Urinary bladder (tissue), 4 donors: ENCODE measurements around the gene ATP5F1E. TPM values are rescaled to one million over a fixed set of nuclear protein-coding genes. Genes with fewer than 3 reads are reported as not detected.

Source experiments
- DNase-seq: peaks from one replicate; pipeline ENCODE4 v3.0.0-alpha.2; 2015; ENCODE audit errors: extremely low spot score
- H3K27ac ChIP-seq: one replicate; pipeline ENCODE4 v1.5.1; 2013; ENCODE audit warnings: low read depth, mild to moderate bottlenecking, moderate library complexity
- H3K36me3 ChIP-seq: one replicate; pipeline ENCODE4 v1.6.1; 2013; ENCODE audit warnings: mild to moderate bottlenecking, moderate library complexity; ENCODE audit not compliant: insufficient read depth
- H3K4me1 ChIP-seq: one replicate; pipeline ENCODE4 v1.6.1; 2013; ENCODE audit warnings: mild to moderate bottlenecking, moderate library complexity; ENCODE audit not compliant: insufficient read depth
- H3K4me3 ChIP-seq: one replicate; pipeline ENCODE4 v1.5.1; 2013; ENCODE audit warnings: low read depth, low read length
- whole genome bisulfite sequencing: extraction: QIAGEN DNeasy Blood & Tissue Kit; methylation state at CpG from one replicate; pipeline ENCODE4 v1.1.7; 2013; 5-methylcytosine and 5-hydroxymethylcytosine counted together
- polyA plus RNA-seq: library from polyadenylated mRNA; stranded (reverse); fragments of 200-250 nt; gene quantifications from one replicate; pipeline ENCODE4 v1.2.3, GENCODE V29; 2013
- total RNA-seq: library from RNA; depleted of rRNA; stranded (reverse); fragments of >200 nt; gene quantifications from one replicate; pipeline ENCODE4 v1.2.3, GENCODE V29; 2014
- donor health status: healthy with polysubstance abuse.
- donor health status: healthy.

Gene ATP5F1E
- total and polyA plus RNA-seq, 2 donors, result 26.8 to 50.7 TPM

DNA sequence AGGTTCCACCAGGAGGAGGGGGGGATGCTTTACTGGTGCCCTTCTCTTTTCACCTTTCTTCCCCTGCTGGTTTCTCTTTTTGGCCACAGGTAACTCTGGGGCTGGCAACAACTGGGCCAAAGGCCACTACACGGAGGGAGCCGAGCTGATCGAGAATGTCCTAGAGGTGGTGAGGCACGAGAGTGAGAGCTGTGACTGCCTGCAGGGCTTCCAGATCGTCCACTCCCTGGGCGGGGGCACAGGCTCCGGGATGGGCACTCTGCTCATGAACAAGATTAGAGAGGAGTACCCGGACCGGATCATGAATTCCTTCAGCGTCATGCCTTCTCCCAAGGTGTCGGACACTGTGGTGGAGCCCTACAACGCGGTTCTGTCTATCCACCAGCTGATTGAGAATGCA, 8.5 kb downstream of the ATP5F1E start:
- Histone ChIP-seq H3K4me1 (no peaks in the 10 kb centered on the region), H3K36me3 (peaks cover 2% of the 10 kb centered on the region), H3K27ac (no peak overlapping the region), H3K4me3 (no peak overlapping the region)
- WGBS, result 95% methylated on average over 13 of the region's 13 CpGs
- no peak for DNase-seq

DNA sequence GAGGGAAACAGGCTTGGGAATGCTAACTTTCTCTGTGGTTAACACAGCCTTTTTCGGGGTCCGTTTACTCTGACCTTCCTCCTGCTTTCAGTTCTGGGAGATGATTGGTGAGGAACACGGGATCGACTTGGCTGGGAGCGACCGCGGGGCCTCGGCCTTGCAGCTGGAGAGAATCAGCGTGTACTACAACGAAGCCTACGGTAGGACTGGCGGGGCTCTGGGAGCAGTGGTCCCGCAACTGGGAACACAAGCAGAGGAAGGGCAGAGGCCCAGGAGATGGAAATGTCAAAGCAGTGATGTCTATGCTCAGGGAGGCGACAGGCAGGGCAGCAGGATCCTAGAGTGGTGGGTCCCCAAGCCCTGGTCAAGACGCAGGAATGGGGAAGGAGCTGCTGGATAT, 9.4 kb downstream of the ATP5F1E start:
- Histone ChIP-seq H3K36me3 (peaks cover 2% of the 10 kb centered on the region), H3K4me1 (no peaks in the 10 kb centered on the region), H3K27ac (no peak overlapping the region), H3K4me3 (no peak overlapping the region)
- WGBS, result 91% methylated on average over 15 of the region's 15 CpGs
- no peak for DNase-seq

DNA sequence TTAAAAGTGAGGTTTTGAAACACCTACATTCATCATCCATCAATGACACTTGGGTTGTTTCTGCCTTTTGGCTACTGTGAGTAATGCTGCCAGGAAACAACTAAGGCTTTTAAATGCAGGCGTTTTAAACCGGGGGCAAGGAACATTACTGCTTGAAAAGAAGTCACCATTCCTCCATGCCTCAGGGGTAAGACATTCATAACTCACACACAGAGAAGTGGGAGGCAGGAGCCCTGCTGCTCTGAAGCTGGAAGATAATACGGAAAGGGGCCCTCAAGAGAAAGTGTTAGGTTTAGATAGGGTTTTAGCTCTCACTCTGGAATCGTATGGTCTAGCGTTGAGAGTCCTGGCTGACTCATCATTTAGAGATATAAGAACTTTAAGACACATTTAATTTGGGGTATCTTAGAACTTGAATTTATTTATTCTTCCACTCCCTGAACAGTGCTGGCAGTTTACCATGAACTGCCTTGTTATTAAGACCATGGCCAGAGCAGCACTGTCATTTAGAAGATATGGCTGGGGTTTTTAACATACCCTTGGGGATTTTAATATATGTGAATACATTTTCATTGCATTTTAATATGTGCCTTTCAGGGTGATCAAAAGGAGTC, 11.1 kb downstream of the ATP5F1E start:
- no peaks in the 10 kb centered on the region for H3K4me1 ChIP-seq
- no peak overlapping the region for H3K4me3 ChIP-seq
- DNase-seq, result no peak
- WGBS, result 57% methylated on average over 5 of the region's 5 CpGs
- H3K27ac ChIP-seq, result no peak overlapping the region
- H3K36me3 ChIP-seq, result peaks cover 2% of the 10 kb centered on the region

DNA sequence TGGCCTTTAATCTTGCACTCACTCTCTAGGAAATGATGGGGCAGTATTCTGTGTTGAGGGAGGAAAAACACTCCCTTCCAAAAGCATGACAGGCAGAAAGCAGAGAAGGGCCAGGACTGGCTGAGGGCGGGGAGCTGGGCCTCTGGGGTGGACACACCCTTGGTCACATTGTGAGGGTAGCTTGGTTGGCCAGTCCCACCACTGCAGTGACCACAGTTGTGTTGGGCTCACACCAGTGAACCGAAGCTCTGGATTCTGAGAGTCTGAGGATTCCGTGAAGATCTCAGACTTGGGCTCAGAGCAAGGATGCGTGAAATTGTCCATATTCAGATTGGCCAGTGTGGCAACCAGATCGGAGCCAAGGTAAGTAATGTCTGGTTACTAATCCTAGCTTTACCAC, 12.9 kb downstream of the ATP5F1E start, which contains the start of gene TUBB1:
TUBB1 (plus strand) TSS at position 213 of the 400 bp plus-strand sequence; CDS start at position 307, 94 bp downstream.
- H3K4me1 ChIP-seq, result no peaks in the 10 kb centered on the region
- WGBS, result 96% methylated on average over 5 of the region's 5 CpGs
- no peak within 1 kb of the TSS for H3K4me3 ChIP-seq
- no peaks in the 10 kb centered on the region for H3K36me3 ChIP-seq
- no peak within 1 kb of the TSS for H3K27ac ChIP-seq
- DNase-seq, result no peak

DNA sequence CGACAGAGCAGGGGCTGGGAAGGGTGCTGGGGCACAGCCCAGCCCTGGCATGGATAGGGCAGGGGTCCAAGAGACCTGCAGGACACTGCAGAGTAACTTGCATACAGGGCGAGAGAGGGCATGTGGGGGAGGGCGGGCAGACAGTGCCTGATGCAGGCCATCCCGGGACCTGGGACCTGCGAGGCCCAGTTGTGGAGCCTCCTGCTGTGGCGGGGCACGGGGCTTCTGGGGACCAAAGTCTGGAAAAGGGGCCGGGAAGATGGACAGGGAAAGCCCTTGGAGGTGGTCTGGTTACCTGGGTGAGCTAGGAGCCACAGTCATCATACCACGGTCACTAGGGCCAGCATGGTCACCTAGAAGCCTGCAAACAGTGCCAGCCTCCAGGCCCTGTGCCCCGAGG, 13.3 kb downstream of the ATP5F1E start:
- Histone ChIP-seq H3K27ac (no peak overlapping the region), H3K36me3 (no peaks in the 10 kb centered on the region), H3K4me1 (no peaks in the 10 kb centered on the region), H3K4me3 (no peak overlapping the region)
- WGBS, result 93% methylated on average over 10 of the region's 10 CpGs
- DNase-seq, result no peak

DNA sequence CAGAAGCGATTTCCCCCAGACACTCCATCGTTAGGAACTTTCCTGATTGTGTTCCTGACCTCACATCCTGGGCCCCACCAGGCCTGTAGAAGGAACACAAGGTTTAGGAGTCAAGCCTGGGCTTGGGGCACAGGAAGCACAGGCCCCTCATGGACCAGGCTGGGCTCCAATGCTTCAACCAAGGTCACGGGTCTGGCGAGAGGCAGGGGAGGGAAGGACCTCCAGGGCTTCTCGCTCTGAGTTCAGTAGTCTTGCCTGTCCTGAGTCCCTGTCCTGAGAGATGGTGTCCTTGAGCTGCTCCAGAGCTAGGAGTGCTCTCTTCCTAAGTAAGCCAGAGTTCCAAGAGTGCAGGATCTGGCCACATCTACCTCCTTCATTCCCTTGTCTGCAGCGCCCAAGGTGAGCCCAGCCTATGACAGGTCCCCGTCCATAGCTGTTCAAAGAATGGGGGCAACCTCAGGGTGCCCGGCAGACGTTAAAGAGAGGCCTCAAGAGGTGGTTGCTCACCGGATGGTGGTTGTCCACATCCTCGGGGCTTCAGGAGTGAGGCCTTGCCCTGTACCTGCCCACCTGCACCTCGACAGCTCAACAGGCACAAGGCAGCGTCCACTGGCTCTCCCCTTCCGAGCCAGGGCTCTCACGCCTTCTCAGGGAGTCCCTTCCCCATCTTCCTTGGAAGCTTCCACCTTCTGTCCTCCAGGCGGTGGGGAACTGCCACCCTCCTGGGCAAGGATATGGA, 14.5 kb downstream of the ATP5F1E start:
- Histone ChIP-seq H3K4me3 (no peak overlapping the region), H3K4me1 (no peaks in the 10 kb centered on the region), H3K27ac (no peak overlapping the region), H3K36me3 (no peaks in the 10 kb centered on the region)
- WGBS, result 89% methylated on average over 16 of the region's 16 CpGs
- no peak for DNase-seq

DNA sequence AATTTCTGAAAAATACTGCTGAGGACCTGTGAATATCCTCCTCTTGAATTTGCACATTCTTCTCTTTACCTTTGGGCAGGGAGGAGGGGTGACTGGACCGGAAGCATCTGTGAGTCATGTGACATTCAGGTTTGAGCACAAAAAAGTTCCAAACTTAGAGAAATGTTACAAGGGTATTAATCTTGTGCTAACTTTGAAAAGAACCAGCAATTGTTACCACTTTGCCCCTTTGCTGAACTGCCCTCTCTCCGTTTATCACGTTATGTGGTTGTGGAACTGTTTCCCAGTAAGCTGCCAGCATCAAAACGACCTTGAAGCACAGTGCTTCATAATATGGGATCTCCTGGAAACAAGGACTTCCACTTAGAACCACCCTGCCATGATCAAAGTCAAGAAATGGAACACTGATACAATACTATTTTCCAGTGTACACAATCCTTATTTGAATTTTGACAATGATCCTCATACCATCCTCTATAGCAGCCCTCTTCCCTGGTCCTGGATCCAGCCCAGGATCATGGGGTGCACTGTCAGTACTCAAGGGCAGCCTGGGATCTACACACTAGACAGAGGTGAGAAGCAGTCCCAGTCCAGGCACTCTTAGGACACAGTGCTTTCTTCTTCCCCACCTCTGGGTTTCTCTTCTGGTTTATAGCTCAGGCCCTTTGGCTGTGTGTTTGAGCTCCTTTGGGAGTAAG, 15.2 kb downstream of the ATP5F1E start:
- no peak for DNase-seq
- WGBS, result 57% methylated on average over 4 of the region's 4 CpGs
- H3K27ac ChIP-seq, result no peak overlapping the region

DNA sequence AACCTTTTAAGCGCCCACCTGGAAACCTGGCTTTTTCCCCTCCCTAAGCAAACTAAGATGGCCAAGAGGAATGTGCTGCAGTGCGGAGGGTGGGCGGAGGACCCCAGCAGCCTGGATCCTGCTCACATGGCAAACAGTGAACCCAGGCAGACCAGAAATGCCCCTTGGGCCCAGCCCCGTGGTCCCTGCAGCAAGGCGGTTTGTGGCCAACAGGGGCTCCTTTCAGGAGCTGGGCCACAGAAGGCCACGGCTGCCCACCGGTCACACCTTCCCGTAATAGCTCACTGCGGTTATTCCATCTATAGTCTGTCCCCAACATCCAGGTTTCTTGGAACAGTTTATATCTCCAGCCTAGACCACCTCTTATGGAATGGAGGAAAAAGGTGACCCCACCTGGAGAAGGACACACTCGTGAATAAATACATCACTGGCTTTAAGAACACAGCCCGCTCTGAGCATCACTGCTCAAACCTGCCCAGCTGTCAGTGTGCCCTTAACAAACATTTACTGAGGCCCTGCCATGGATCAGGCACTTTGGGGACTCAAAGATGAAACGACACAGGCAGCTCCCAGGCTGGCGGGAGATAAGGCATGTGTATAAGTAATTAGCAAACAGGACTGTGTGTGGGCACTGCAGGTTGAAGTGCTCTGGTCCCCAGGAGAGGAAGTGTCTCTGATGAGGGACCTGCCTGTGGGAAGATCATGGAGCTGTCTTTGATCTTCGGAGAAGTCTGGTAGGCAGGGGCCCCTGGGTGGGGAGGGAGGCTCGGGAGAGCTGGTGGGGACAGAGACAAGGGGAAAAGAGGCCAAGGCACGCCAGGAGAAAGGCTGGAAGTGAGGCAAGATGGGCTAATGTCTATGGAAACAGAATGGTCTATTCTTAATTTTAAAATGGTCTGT, 16.1 kb downstream of the ATP5F1E start:
- DNase-seq, result no peak
- H3K27ac ChIP-seq, result no peak overlapping the region
- H3K4me1 ChIP-seq, result no peaks in the 10 kb centered on the region

More for the DNA sequence above, 15.2 kb downstream of the ATP5F1E start:
- Histone ChIP-seq H3K36me3 (no peaks in the 10 kb centered on the region), H3K4me1 (no peaks in the 10 kb centered on the region), H3K4me3 (no peak overlapping the region)

DNA sequence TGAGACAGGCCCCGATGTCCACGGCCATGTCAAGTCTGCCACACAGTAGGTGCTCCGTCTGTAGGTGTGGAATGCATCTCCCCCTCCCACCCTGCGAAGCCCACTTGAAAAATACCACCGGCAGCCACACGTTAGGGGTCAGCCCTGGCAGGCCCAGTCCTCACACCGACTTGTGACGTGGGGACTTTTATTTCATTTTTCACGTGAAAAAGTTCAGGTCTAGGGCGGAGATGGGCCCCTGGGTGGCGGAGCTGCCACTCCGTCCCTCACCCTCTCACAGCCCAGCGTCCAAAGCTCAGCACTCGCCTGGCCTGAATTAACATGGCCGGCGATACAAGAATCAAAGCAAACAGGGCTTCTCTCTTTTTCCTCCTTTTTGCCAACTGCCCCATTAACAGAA, 16.7 kb downstream of the ATP5F1E start:
- WGBS, result 88% methylated on average over 16 of the region's 16 CpGs
- H3K4me3 ChIP-seq, result no peak overlapping the region
- H3K36me3 ChIP-seq, result no peaks in the 10 kb centered on the region
- no peak overlapping the region for H3K27ac ChIP-seq
- no peaks in the 10 kb centered on the region for H3K4me1 ChIP-seq
- no peak for DNase-seq

More for the DNA sequence above, 16.1 kb downstream of the ATP5F1E start:
- Histone ChIP-seq H3K4me3 (no peak overlapping the region), H3K36me3 (no peaks in the 10 kb centered on the region)
- 78% methylated on average over 16 of the region's 16 CpGs for WGBS

DNA sequence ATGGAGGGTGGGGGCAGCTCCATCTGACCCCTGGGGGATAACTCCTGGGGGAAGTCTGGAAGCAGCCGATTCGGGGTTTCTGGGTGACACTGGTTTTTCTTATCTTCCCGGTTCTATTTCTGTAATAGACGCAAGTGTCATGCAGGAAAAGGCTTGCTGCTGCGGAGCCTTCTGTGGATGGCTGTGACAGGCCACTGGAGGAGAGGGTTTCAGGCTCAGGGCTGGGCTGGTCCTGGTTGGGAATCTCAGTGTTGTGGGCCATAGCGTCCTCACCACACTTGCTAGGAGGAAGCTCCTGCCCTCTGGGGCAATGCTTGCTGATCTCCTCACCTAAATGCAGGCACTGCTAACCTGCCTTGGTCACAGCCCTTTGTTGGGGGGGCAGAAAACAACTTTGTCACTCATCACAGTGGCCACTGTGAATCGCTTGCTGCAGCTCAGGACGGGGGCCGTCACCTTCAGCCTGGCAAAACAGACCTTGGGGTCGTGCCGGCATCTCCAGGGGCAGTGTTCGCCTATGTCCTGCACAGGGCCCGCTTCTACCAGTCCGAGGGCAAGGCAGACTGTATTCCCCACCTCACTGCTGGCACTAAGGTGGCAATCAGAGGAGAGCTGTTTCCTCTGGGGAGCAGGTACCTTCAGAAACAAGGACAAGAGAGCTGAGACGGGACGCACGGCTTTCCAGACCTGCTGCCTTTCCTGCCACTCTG, 17.3 kb downstream of the ATP5F1E start:
- no peak for DNase-seq
- 83% methylated on average over 17 of the region's 17 CpGs for WGBS
- H3K36me3 ChIP-seq, result no peaks in the 10 kb centered on the region
- no peaks in the 10 kb centered on the region for H3K4me1 ChIP-seq
- no peak overlapping the region for H3K27ac ChIP-seq
- H3K4me3 ChIP-seq, result no peak overlapping the region

DNA sequence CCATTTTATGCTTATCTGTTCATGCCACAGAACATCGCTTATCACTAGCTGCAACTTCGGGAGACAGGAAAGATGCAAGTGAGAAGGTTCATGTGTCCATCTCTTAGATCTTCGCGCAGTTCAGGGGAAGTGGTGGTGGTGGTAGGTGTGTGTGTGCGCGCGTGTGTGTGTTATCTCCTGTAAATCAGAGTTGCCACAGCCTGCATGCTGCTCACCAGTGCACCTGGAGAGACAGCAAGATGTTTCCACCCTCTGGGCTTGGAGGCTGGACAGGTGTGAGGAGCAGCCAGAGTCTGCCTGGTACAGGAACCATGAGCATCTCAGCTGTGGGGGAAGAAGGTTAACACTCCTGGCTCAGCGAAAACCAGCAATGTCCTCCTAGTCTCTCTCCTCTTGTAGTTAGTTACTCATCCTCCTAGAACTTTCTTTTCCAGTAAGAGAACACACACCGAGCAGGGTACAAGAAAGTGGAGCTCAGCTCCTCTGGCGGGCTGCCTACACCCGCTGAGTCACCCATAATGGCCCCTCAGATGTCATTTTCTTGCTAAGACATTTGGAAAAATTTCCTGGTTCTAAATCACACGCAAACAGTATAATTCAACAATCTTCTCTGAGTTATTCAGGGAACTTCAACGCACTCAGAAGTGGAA, 18.1 kb downstream of the ATP5F1E start:
- H3K27ac ChIP-seq, result no peak overlapping the region
- H3K4me1 ChIP-seq, result no peaks in the 10 kb centered on the region
- no peaks in the 10 kb centered on the region for H3K36me3 ChIP-seq
- DNase-seq, result no peak
- 72% methylated on average over 13 of the region's 13 CpGs for WGBS
- no peak overlapping the region for H3K4me3 ChIP-seq
